GM12878 (cell line): ENCODE data around the gene SETD1A. TPM values are rescaled to one million over a fixed set of nuclear protein-coding genes. Genes with fewer than 3 reads are reported as not detected.

Experiments
- ATAC-seq: fragments of 200-7000 bp; cut with Tn5 transposase; 3 replicates; pipeline ENCODE4 v1.9.1; 2020; ENCODE audit warnings: mild to moderate bottlenecking, moderate library complexity
- BruUV-seq: library from RNA; stranded (reverse); fragments of 400-500 nt; replicated peaks from 2 replicates; lab custom pipeline; 2021; lab: Mats Ljungman, UMichigan
- CTCF ChIA-PET: fragments of 300-600 bp; sonication (Branson Sonifier 250); formaldehyde crosslinking; extraction: SDS; loops from one replicate; lab custom pipeline; 2021; ENCODE audit warnings: inconsistent platforms; lab: Yijun Ruan, JAX
- POLR2A ChIA-PET: fragments of 350-600 bp; formaldehyde crosslinking; extraction: SDS; loops from one replicate; lab custom pipeline; 2021; ENCODE audit warnings: inconsistent platforms; lab: Charles Lee
- RAD21 ChIA-PET: fragments of 300-600 bp; sonication (Branson Sonifier 250); formaldehyde crosslinking; loops from one replicate; lab custom pipeline; 2023; ENCODE audit warnings: antibody characterized with exemption; ENCODE audit not compliant: unreplicated experiment; lab: Charles Lee
- SMC1A ChIA-PET: fragments of 300-600 bp; sonication (Branson Sonifier 250); formaldehyde crosslinking; loops from one replicate; lab custom pipeline; 2023; ENCODE audit not compliant: unreplicated experiment, uncharacterized antibody; lab: Charles Lee
- DNase-seq: peaks from one replicate; pipeline ENCODE4 v3.0.0-alpha.2; 2011; ENCODE audit warnings: low read depth, low spot score
- FAIRE-seq: peaks from 3 replicates; lab custom pipeline; 2011; peaks lifted over from hg19 to GRCh38; lab: Jason Lieb, UNC
- H2AFZ ChIP-seq: 2 replicates; pipeline ENCODE4 v1.6.0; 2011; ENCODE audit warnings: low read depth, low read length, control low read depth; ENCODE audit not compliant: control insufficient read depth
- H3K27ac ChIP-seq: 2 replicates; pipeline ENCODE4 v1.5.1; 2011; ENCODE audit warnings: control low read depth; ENCODE audit not compliant: control insufficient read depth, insufficient read depth
- H3K27me3 ChIP-seq, 2 experiments: replicated peaks in 1 of 2; 2 replicates each; pipeline versions ENCODE4 v1.6.0 to v1.6.1; 2011; ENCODE audit warnings: low read length in 1 of 2; ENCODE audit not compliant: control insufficient read depth in 2 of 2, insufficient read depth in 2 of 2
- H3K36me3 ChIP-seq, 2 experiments: 2 replicates each; pipeline ENCODE4 v1.5.1; 2011; ENCODE audit warnings: low read length in 1 of 2; ENCODE audit not compliant: control insufficient read depth in 2 of 2, insufficient read depth in 2 of 2
- H3K4me1 ChIP-seq: 2 replicates; pipeline ENCODE4 v1.6.1; 2011; ENCODE audit warnings: mild to moderate bottlenecking, low read length, moderate library complexity, mixed read lengths; ENCODE audit not compliant: control insufficient read depth, insufficient read depth
- H3K4me2 ChIP-seq: 2 replicates; pipeline ENCODE4 v1.6.0; 2011; ENCODE audit warnings: control low read depth; ENCODE audit not compliant: control insufficient read depth, insufficient read depth
- H3K4me3 ChIP-seq: fragments of 200-600 bp; sonication (generic); 2 replicates; pipeline ENCODE4 v1.5.1; 2016
- H3K79me2 ChIP-seq: 2 replicates; pipeline ENCODE4 v1.6.0; 2011; ENCODE audit warnings: low read length; ENCODE audit not compliant: control insufficient read depth, insufficient read depth
- H3K9ac ChIP-seq: 2 replicates; pipeline ENCODE4 v1.8.0; 2011; ENCODE audit warnings: low read length, control low read depth, mixed read lengths; ENCODE audit not compliant: control insufficient read depth, insufficient read depth
- H3K9me3 ChIP-seq: replicated peaks from 3 replicates; pipeline ENCODE4 v1.5.1; 2011; ENCODE audit warnings: mild to moderate bottlenecking, low read length; ENCODE audit not compliant: control insufficient read depth, insufficient read depth
- H4K20me1 ChIP-seq: 2 replicates; pipeline ENCODE4 v1.6.0; 2011; ENCODE audit not compliant: control insufficient read depth, insufficient read depth
- ATF3 ChIP-seq: IDR thresholded peaks from 2 replicates; pipeline ENCODE4 v1.6.1; 2011; ENCODE audit warnings: low read depth, mild to moderate bottlenecking, low read length, moderate library complexity, borderline replicate concordance; ENCODE audit errors: extremely low read depth
- E2F8 ChIP-seq: fragments of 450-650 bp; IDR thresholded peaks from 2 replicates; pipeline ENCODE4 v1.6.1; 2018; ENCODE audit warnings: mild to moderate bottlenecking, low read depth, moderate library complexity; ENCODE audit not compliant: partially characterized antibody
- GATAD2B ChIP-seq: fragments of 450-650 bp; conservative IDR thresholded peaks from 2 replicates; pipeline ENCODE4 v1.6.1; 2017; ENCODE audit warnings: low read depth, mild to moderate bottlenecking, moderate library complexity
- NFYB ChIP-seq: IDR thresholded peaks from 2 replicates; pipeline ENCODE4 v1.6.1; 2011; ENCODE audit warnings: low read depth, mild to moderate bottlenecking, low read length, improper control_type of control experiment, moderate library complexity; ENCODE audit not compliant: insufficient read depth
- TCF12 ChIP-seq: IDR thresholded peaks from 2 replicates; pipeline ENCODE4 v1.6.1; 2011; ENCODE audit warnings: low read depth, mild to moderate bottlenecking, low read length
- WGBS: methylation state at CpG from one replicate; pipeline ENCODE4 v1.1.6; 2016; ENCODE audit warnings: low lambda C conversion rate; ENCODE audit not compliant: insufficient replicate concordance, insufficient coverage; ENCODE audit errors: missing lambda C conversion rate; 5-methylcytosine and 5-hydroxymethylcytosine counted together
- in situ Hi-C: fragments of 300-500 bp; cut with MboI; formaldehyde crosslinking; loops from 9 replicates; pipeline ENCODE4 v1.14.3; 2018; ENCODE audit warnings: mixed read lengths
- intact Hi-C: fragments of 100-400 bp; cut with micrococcal nuclease; formaldehyde crosslinking; loops from one replicate; pipeline ENCODE4 v1.14.2; 2022; ENCODE audit not compliant: unreplicated experiment
- polyA plus RNA-seq, 11 experiments: library from polyadenylated mRNA; depleted of rRNA in 4 of 11; unstranded in 6 of 11; stranded (reverse) in 5 of 11; fragments of >200 nt; fragmentation: Nextera tagmentation in 4 of 11; fragmentation: Illumina TruSeq in 1 of 11; extraction: Ambion mirVana in 4 of 11; extraction: Trizol in 1 of 11; gene quantifications; 1 replicate in 1 of 11; 2 replicates in 10 of 11; pipeline versions ENCODE4 v1.2.1 to v1.2.3, GENCODE V29; 2011 to 2016; ENCODE audit warnings: inconsistent platforms in 2 of 11, missing spikeins in 2 of 11, low read depth in 1 of 11
- total RNA-seq, 4 experiments: library from RNA; depleted of rRNA in 3 of 4; stranded (reverse); fragments of >200 nt in 3 of 4; fragmentation: Illumina TruSeq in 1 of 4; extraction: Trizol in 1 of 4; gene quantifications; 2 replicates each; pipeline versions ENCODE4 v1.2.1 to v1.2.3, GENCODE V29; 2013 to 2021

Gene SETD1A
- total and polyA plus RNA-seq, 10 of the 15 experiments (the other 5 are each of a cell fraction or from before 2014, with no cell fraction given): 0.02 to 25.9 (median 4.9) TPM

- TF ChIP-seq TCF12 (no peak), NFYB (no peak)
Observed at GRCh38 chr16:30944352-30944751, 13.2 kb upstream of the SETD1A start (continued).

- H3K9me3 ChIP-seq: no peaks in the 10 kb centered on the region
- ChIA-PET CTCF (no interaction called here), RAD21 (no interaction called here), POLR2A (no interaction called here), SMC1A (no interaction called here)
- BruUV-seq: no TSS peak
- intact Hi-C loops: no loop called here
- no peak overlapping the region for H3K27ac ChIP-seq
- FAIRE-seq (no peak), ATAC-seq (no peak), DNase-seq (no peak)
- no peaks in the 10 kb centered on the region for H3K27me3 ChIP-seq
- H3K4me1 ChIP-seq: peaks cover 12% of the 10 kb centered on the region
- H3K9ac ChIP-seq: no peak overlapping the region
- no peak overlapping the region for H2AFZ ChIP-seq
- WGBS: 97% methylated on average over 38 of the region's 38 CpGs
- no peak overlapping the region for H3K4me3 ChIP-seq
- TF ChIP-seq E2F8: no peak
- no peak for TF ChIP-seq ATF3
- TF ChIP-seq GATAD2B: no peak
- no peaks in the 10 kb centered on the region for H4K20me1 ChIP-seq
- H3K36me3 ChIP-seq: peaks cover 1 to 12% of the 10 kb centered on the region in 2 experiments; a peak in 2 of 4 replicates
- H3K4me2 ChIP-seq: no peak overlapping the region
- in situ Hi-C loops: no loop called here
- peaks cover 19% of the 10 kb centered on the region for H3K79me2 ChIP-seq
Observed at GRCh38 chr16:30946671-30947540, 10.6 kb upstream of the SETD1A start.
